ENCODE measurements around the gene WDR12. TPM values are rescaled to one million over a fixed set of nuclear protein-coding genes. Genes with fewer than 3 reads are reported as not detected.

The WDR12 gene
- total RNA-seq, 1 experiment from 2014 or later, result 141 TPM

GRCh38 chr2:202831242-202832220 is 79.9 kb downstream of the WDR12 start:
- POLR2A ChIA-PET, result interaction anchor here (1.1 to 1.4 kb wide), 2 partner anchors 10 to 197 kb away, joined by 4 read pairs; partner anchors contain the start of gene FAM117B
- intact Hi-C loops (cut with micrococcal nuclease), result loop anchor here (1.0 to 5.0 kb wide), 7 partner anchors 39 to 1078 kb away; partner anchors contain the start of genes CYP20A1 and ICA1L
- peak; percentile 84 for DNase-seq (ENCODE audit: unreplicated experiment)
- H3K4me1 Mint-ChIP-seq (ENCODE audit: insufficient read depth, unreplicated experiment), result peaks cover 8% of the 10 kb centered on the region
- no peaks in the 10 kb centered on the region for H3K27me3 Mint-ChIP-seq (ENCODE audit: insufficient read depth, unreplicated experiment)
- no peak overlapping the region for H3K27ac Mint-ChIP-seq (ENCODE audit: low read depth, unreplicated experiment)
- H3K36me3 Mint-ChIP-seq (ENCODE audit: insufficient read depth, unreplicated experiment), result no peaks in the 10 kb centered on the region
- no peak overlapping the region for H3K4me3 Mint-ChIP-seq (ENCODE audit: unreplicated experiment)
- CTCF ChIA-PET, result interaction anchor here (0.5 to 1.5 kb wide), 14 partner anchors 9 to 327 kb away, joined by 3 to 11 read pairs (median 4); no protein-coding TSS in a partner anchor
- H3K9me3 Mint-ChIP-seq (ENCODE audit: unreplicated experiment), result no peaks in the 10 kb centered on the region
- TF ChIP-seq CTCF (IDR thresholded peaks at IDR 0.05; ENCODE audit: unreplicated experiment), result peak; percentile 46
- no TSS peak for BruUV-seq (replicated peaks)

- TF ChIP-seq CTCF (IDR thresholded peaks at IDR 0.05; ENCODE audit: unreplicated experiment), result no peak
- Mint-ChIP-seq H3K4me3 (ENCODE audit: unreplicated experiment) (no peak overlapping the region), H3K9me3 (ENCODE audit: unreplicated experiment) (no peaks in the 10 kb centered on the region), H3K36me3 (ENCODE audit: insufficient read depth, unreplicated experiment) (no peaks in the 10 kb centered on the region), H3K4me1 (ENCODE audit: insufficient read depth, unreplicated experiment) (no peaks in the 10 kb centered on the region), H3K27ac (ENCODE audit: low read depth, unreplicated experiment) (no peak overlapping the region), H3K27me3 (ENCODE audit: insufficient read depth, unreplicated experiment) (no peaks in the 10 kb centered on the region)
- intact Hi-C loops (cut with micrococcal nuclease), result no loop called here
- DNase-seq (ENCODE audit: unreplicated experiment), result no peak
- CTCF ChIA-PET, result interaction anchor here (3.3 kb wide), 1 partner anchor 236 kb away, joined by 12 read pairs; no protein-coding TSS in a partner anchor
- no TSS peak for BruUV-seq (replicated peaks)
- POLR2A ChIA-PET, result interaction anchor here (0.7 to 1.3 kb wide), 3 partner anchors 17 to 153 kb away, joined by 3 to 4 read pairs (median 4); partner anchors contain the start of genes CARF and WDR12
Measured at GRCh38 chr2:202824901-202825300, 86.6 kb downstream of the WDR12 start.

Other genes with a start within 250 kb of the WDR12 start
- 6.5 and 8.0 TPM in 2 replicates for gene ICA1L, start 39.9 kb downstream of the WDR12 start, total RNA-seq (2022)
- 6.8 and 8.2 TPM in 2 replicates for gene CARF, start 602 bp upstream of the WDR12 start, total RNA-seq (2022)
- 18.8 and 20.4 TPM in 2 replicates for gene NBEAL1, start 103.2 kb upstream of the WDR12 start, total RNA-seq (2022)

Measured in MCF 10A (cell line).